HepG2 (cell line): ENCODE results near the gene GEMIN2. TPM values are rescaled to one million over a fixed set of nuclear protein-coding genes. Genes with fewer than 3 reads are reported as not detected.

ENCODE experiments used
- CHD4 ChIP-seq: fragments of 200-600 bp; sonication (generic); IDR thresholded peaks from 2 replicates; pipeline ENCODE4 v1.7.0; 2017; ENCODE audit warnings: mild to moderate bottlenecking, low read length, borderline replicate concordance
- KDM1A ChIP-seq: IDR thresholded peaks from 2 replicates; pipeline ENCODE4 v1.6.1; 2016; ENCODE audit warnings: missing compliant biosample characterization
- KDM4B ChIP-seq: sonication (generic); formaldehyde crosslinking; IDR thresholded peaks from 2 replicates; pipeline ENCODE4 v1.4.0; 2020; ENCODE audit warnings: missing genetic modification reagents
- NFIB ChIP-seq: sonication (generic); formaldehyde crosslinking; IDR thresholded peaks from 2 replicates; pipeline ENCODE4 v1.9.0; 2021; ENCODE audit warnings: missing genetic modification reagents, mild to moderate bottlenecking, borderline replicate concordance
- PAX8 ChIP-seq: sonication (generic); formaldehyde crosslinking; IDR thresholded peaks from 2 replicates; pipeline ENCODE4 v1.8.0; 2022; ENCODE audit warnings: mild to moderate bottlenecking, missing genetic modification reagents, borderline replicate concordance
- PITX1 ChIP-seq: sonication (generic); formaldehyde crosslinking; IDR thresholded peaks from 2 replicates; pipeline ENCODE4 v1.5.1; 2020; ENCODE audit warnings: mild to moderate bottlenecking, missing genetic modification reagents
- RFX5 ChIP-seq: IDR thresholded peaks from 2 replicates; pipeline ENCODE4 v1.6.1; 2011; ENCODE audit warnings: low read depth, low read length, improper control_type of control experiment
- SOX6 ChIP-seq, 2 experiments: fragments of 450-650 bp in 1 of 2; sonication (generic) in 1 of 2; formaldehyde crosslinking in 1 of 2; IDR thresholded peaks; 2 replicates each; pipeline versions ENCODE4 v1.4.0 to v1.6.1; 2017 to 2020; ENCODE audit warnings: antibody characterized with exemption in 1 of 2, mild to moderate bottlenecking in 1 of 2, missing genetic modification reagents in 1 of 2
- XBP1 ChIP-seq: sonication (generic); formaldehyde crosslinking; IDR thresholded peaks from 2 replicates; pipeline ENCODE4 v1.5.0; 2020; ENCODE audit warnings: missing genetic modification reagents
- ZNF180 ChIP-seq: sonication (generic); formaldehyde crosslinking; IDR thresholded peaks from 2 replicates; pipeline ENCODE4 v1.4.0; 2020; ENCODE audit warnings: low read depth, missing genetic modification reagents, borderline replicate concordance
- ZNF446 ChIP-seq: sonication (generic); formaldehyde crosslinking; IDR thresholded peaks from 2 replicates; pipeline ENCODE4 v1.5.0; 2020; ENCODE audit warnings: mild to moderate bottlenecking, missing genetic modification reagents
- ZNF496 ChIP-seq: sonication (generic); formaldehyde crosslinking; IDR thresholded peaks from 2 replicates; pipeline ENCODE4 v1.8.1; 2023; ENCODE audit warnings: mild to moderate bottlenecking, moderate library complexity, missing genetic modification reagents; ENCODE audit not compliant: insufficient replicate concordance
- ZNF713 ChIP-seq: sonication (generic); formaldehyde crosslinking; IDR thresholded peaks from 2 replicates; pipeline ENCODE4 v1.4.0; 2020; ENCODE audit warnings: mild to moderate bottlenecking, missing genetic modification reagents
- polyA plus RNA-seq, 8 experiments: library from polyadenylated mRNA; depleted of rRNA in 3 of 8; stranded (reverse) in 7 of 8; unstranded in 1 of 8; fragments of >200 nt; fragmentation: Illumina TruSeq in 4 of 8; extraction: Trizol in 4 of 8; gene quantifications; 2 replicates each; pipeline versions ENCODE4 v1.2.1 to v1.2.3, GENCODE V29; 2011 to 2016; ENCODE audit warnings: low read depth in 4 of 8, missing spikeins in 1 of 8, mixed read lengths in 1 of 8; ENCODE audit not compliant: insufficient read depth in 1 of 8
- total RNA-seq, 5 experiments: library from RNA; depleted of rRNA; stranded (reverse); fragments of >200 nt; fragmentation: Illumina TruSeq; extraction: Trizol; gene quantifications; 2 replicates each; pipeline ENCODE4 v1.2.3, GENCODE V29; 2016; ENCODE audit warnings: low read depth in 1 of 5
- TF ChIP-seq, protein P1 (sequence below): sonication (generic); formaldehyde crosslinking; IDR thresholded peaks from 2 replicates; pipeline ENCODE4 v1.5.0; 2020; ENCODE audit warnings: missing genetic modification reagents
- TF ChIP-seq, protein P2 (sequence below): sonication (generic); formaldehyde crosslinking; IDR thresholded peaks from 2 replicates; pipeline ENCODE4 v1.8.1; 2023; ENCODE audit warnings: mild to moderate bottlenecking, moderate library complexity, missing genetic modification reagents
- TF ChIP-seq, protein P3 (sequence below): sonication (generic); formaldehyde crosslinking; IDR thresholded peaks from 2 replicates; pipeline ENCODE4 v1.4.0; 2020; ENCODE audit warnings: missing genetic modification reagents, borderline replicate concordance
- TF ChIP-seq, protein P4 (sequence below): sonication (generic); formaldehyde crosslinking; IDR thresholded peaks from 2 replicates; pipeline ENCODE4 v1.4.0; 2020; ENCODE audit warnings: missing genetic modification reagents

Gene GEMIN2
- total and polyA plus RNA-seq, 2 of the 13 experiments (the other 11 are each of a cell fraction or from before 2014, with no cell fraction given): 54.8 to 110 TPM

DNA sequence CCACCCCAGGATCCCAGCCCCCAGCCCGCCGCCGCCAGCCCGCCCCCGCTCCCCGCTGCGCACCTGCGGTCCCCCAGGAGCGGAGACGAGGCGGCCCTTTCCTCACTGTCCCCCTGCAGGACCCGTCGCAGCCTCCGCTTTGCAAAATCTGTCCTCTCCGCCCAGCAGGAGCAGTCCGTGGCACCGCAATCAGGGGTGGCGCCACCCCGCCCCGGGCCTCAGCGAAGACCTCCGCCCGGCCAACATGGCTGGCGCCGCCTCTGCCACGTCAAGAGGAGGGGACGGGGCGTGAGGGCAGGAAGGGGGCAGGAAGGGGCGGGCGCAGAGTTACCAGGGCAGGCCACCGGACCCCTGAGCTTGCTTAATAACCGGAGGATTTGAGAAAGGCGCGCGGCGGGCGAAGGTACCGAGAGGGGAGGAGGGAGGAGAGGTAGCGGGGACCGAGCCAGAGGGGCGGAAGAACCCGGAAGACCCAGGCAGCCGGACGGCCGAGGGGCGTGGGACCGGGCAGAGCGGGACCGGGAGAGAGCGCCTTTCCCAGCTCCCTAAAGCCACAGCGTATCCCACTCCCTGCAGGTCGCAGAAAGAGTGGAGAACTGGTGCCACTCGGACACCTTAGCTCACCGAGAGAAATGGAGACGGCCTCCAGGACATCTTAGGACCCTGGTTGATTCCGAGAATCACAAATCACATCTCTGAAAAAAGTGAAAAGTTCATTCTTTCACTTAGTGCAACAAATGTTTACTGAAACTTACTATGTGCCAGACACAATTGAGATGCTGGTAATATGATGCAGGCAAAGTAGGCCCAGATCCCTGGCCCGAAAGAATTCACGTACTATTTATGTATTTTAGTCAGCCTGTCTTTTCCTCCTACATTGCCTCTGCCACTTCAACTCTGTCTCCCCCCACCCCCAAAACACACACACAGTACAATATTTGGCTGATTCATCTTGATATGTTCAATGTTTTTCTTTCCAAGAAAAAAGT, 10.9 kb upstream of the GEMIN2 start, which contains the start of gene SEC23A (continued):
- TF ChIP-seq, protein P1, sequence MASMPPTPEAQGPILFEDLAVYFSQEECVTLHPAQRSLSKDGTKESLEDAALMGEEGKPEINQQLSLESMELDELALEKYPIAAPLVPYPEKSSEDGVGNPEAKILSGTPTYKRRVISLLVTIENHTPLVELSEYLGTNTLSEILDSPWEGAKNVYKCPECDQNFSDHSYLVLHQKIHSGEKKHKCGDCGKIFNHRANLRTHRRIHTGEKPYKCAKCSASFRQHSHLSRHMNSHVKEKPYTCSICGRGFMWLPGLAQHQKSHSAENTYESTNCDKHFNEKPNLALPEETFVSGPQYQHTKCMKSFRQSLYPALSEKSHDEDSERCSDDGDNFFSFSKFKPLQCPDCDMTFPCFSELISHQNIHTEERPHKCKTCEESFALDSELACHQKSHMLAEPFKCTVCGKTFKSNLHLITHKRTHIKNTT (CRISPR knock-in tag): no peak
- TF ChIP-seq ZNF496 (CRISPR knock-in tag) (no peak), RFX5 (0 out of 2 replicates have a peak, but pooled peaks have one; percentile 16), XBP1 (peak; percentile 79; the same call in 1 of the 2 replicates), ZNF713 (peak; percentile 100), NFIB (CRISPR knock-in tag) (no peak), CHD4 (no peak), ZNF180 (CRISPR knock-in tag) (peak; percentile 40; the same call in 1 of the 2 replicates), PAX8 (CRISPR knock-in tag) (peak; percentile 96), PITX1 (CRISPR knock-in tag) (peak; percentile 93), KDM1A (CRISPR knock-in tag) (0 out of 2 replicates have a peak, but pooled peaks have one; percentile 9), KDM4B (peak; percentile 95), SOX6 (IDR thresholded peaks at IDR 0.05) (no peak), SOX6 (CRISPR knock-in tag; IDR thresholded peaks at IDR 0.05) (peak; percentile 87), ZNF446 (CRISPR knock-in tag) (peak; percentile 94)
- TF ChIP-seq, protein P2, sequence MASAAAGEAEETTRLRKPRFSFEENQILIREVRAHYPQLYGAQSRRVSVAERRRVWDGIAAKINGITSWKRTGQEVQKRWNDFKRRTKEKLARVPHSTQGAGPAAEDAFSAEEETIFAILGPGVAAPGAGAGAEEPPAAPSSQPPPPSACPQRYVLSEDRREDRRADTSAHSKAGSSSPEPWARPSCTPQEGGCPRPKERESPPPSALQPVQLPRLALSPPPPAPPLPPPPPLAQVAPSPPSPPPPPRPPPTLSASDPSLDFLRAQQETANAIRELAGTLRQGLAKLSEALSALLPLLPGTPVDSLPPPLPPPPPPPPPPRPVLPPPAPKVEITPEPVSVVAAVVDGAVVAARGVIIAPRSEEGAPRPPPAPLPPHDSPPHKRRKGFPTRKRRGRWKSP: peak; percentile 95
- TF ChIP-seq, protein P3, sequence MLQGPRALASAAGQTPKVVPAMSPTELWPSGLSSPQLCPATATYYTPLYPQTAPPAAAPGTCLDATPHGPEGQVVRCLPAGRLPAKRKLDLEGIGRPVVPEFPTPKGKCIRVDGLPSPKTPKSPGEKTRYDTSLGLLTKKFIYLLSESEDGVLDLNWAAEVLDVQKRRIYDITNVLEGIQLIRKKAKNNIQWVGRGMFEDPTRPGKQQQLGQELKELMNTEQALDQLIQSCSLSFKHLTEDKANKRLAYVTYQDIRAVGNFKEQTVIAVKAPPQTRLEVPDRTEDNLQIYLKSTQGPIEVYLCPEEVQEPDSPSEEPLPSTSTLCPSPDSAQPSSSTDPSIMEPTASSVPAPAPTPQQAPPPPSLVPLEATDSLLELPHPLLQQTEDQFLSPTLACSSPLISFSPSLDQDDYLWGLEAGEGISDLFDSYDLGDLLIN: peak; percentile 98; the same call in 1 of the 2 replicates
- TF ChIP-seq, protein P4, sequence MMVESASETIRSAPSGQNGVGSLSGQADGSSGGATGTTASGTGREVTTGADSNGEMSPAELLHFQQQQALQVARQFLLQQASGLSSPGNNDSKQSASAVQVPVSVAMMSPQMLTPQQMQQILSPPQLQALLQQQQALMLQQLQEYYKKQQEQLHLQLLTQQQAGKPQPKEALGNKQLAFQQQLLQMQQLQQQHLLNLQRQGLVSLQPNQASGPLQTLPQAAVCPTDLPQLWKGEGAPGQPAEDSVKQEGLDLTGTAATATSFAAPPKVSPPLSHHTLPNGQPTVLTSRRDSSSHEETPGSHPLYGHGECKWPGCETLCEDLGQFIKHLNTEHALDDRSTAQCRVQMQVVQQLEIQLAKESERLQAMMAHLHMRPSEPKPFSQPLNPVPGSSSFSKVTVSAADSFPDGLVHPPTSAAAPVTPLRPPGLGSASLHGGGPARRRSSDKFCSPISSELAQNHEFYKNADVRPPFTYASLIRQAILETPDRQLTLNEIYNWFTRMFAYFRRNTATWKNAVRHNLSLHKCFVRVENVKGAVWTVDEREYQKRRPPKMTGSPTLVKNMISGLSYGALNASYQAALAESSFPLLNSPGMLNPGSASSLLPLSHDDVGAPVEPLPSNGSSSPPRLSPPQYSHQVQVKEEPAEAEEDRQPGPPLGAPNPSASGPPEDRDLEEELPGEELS (CRISPR knock-in tag): peak; percentile 87
